GM18499 (cell line): ENCODE results near the gene FRAS1.

Experiments used
- ATAC-seq: cut with Tn5 transposase; IDR thresholded peaks from one replicate; pipeline ENCODE4 v1.9.1; 2021; ENCODE audit warnings: moderate number of reproducible peaks; ENCODE audit not compliant: insufficient read depth, unreplicated experiment

Gene FRAS1

DNA sequence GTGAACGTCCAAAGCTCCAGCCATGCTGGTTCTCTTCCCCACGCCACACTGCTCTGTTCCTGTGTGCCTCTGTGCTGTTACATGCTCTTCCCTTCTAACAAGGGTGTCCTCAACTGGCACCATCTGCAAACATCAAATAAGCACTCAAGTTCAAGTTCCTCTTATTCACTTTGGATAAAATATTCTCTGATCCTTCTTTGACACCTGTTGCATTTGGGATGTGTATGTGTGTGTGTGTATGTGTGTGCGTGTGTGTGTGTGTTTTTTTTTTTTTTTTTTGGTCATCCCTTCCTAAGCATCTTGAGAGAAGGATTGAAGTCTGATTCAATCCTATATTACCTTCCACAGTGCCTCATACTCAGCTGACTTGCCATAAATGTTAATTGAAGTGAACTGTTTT lies 290.4 kb downstream of the FRAS1 start:
- no peak for ATAC-seq

DNA sequence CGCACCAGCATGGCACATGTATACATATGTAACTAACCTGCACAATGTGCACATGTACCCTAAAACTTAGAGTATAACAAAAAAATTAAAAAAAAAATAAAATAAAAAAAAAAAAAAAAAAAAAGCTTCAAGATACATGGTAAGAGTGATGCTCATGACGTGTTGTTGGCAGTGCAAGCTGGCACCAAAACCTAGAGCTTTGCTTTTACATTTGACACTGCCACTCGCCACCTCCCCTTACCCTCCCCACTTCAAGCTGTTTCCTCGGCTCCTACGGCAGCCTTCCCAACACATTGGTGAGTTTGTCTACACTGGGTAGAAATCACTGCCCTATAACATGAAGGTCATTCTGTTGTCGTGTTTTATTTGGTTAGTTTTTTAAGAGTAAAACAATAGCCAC lies 296.8 kb downstream of the FRAS1 start:
- ATAC-seq, result no peak

DNA sequence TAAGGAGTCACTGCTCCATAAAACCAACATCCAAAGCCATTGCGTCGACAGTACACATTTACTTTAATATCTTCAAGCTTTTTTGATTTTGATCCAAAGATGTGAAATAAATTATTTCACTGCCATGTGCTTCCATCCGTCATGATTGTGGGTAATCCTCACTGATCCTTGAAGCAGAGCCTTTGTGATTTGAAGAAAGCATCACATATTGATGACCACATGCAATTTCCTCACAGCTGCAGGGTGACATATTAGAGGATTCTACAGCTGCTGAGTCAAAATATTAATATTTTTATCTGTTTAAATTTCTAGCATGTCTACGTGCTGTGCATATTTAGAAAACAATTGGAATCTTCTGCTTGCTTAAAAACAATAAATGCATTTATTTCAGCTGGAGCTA lies 297.7 kb downstream of the FRAS1 start:
- no peak for ATAC-seq

DNA sequence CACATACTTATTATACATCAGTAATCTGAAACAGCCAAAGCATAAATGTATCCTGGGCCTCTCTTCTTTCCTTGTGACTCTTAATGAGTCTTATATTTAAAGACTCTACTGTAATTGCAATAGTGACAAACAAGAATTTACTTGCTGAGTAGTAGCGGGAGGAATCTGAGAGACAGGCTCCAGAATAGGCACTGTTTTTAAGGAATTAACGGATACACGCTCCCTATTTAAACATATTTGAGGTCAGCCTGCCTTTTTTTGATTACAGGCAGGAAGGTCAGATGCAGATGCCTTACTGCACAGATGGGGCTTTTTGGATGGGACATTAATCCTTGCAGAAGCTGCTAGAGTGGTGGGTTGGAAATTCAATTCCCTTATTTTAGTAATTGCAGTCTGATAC lies 298.2 kb downstream of the FRAS1 start:
- no peak for ATAC-seq

DNA sequence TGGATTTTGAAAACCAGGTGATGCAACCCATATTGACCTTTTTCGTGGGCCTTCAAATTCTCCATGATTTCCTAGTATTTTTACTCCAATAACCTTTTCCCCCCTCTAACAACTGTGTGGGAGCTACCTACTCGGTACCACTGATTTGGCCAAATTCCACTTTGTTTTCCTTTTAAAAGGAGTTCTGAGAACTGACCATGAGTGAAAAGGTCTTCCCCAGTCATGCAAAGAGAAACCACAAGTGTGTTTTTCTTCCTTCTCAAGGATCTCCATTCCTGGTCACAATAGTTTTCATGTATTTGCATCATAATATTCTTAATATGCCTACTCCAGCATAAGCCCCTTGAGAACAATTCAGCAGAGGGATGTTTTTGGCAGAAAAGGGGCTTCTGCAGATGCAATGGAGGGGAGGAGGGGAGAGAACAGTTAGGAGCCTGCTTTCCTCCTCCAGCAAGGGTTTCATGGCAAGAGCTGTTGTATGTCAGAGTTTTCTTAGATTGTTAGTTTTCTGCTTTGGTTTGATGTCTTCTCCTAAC lies 299.2 kb downstream of the FRAS1 start:
- ATAC-seq, result no peak

DNA sequence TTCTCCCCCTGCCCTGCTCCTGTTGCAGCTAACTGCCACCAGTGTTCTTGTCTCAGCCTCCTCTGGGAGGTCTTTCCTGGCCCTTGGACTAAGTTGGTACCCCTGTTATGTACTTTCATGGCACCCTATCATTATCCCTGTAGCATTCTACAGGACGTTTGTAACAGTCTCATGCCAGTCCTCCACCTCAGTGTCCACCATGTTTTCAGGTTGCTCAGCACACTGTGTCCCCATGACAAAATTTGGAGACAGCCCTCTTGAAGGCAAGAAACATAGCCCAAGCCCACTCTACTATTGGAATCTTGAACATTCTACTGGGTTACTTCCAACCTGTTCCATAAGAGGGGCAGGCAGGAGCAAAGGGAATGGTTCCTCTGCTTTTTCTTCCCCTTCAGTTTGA lies 300.0 kb downstream of the FRAS1 start:
- no peak for ATAC-seq

DNA sequence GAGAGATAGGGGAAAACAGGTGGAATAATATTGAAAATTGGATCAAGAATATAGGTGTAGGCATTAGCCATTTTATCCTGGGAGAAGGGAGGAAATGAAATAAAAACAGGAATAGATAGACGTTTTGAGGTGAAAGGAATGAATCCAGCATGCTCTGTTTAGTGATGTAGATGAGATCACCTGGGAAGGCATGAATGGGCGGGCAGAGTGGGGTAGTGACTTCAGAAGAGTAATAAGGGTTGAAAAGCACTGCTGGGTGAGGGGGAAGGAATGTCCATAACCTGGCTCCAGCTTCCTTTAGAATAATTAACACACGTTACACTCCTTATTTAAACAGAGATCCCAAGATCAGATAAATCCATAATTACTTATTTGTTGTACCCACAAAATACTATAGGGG lies 303.3 kb downstream of the FRAS1 start:
- ATAC-seq, result no peak

DNA sequence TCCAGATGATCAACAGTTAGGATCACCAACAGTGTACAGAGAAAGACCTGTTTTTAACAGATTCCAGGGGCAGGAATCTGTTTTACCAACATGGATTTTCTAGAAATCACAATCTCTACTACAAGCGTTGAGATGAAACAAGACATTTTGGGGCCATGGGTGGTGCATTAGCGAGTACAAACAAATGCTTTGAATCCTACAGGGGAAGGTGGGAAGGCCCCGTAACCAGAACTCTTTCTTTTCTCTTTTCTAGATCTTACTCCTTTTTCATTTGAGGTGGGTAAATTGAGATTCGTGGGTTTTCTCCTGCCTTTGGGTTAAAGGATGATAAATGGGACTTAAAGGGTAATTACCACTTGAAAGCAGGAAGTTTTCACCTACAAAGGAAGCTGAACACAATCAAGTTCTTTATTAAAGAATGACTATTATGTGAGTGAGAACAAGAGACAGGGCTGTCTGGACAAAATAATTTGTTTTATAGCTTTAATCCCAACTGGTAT lies 304.5 kb downstream of the FRAS1 start:
- ATAC-seq, result no peak

DNA sequence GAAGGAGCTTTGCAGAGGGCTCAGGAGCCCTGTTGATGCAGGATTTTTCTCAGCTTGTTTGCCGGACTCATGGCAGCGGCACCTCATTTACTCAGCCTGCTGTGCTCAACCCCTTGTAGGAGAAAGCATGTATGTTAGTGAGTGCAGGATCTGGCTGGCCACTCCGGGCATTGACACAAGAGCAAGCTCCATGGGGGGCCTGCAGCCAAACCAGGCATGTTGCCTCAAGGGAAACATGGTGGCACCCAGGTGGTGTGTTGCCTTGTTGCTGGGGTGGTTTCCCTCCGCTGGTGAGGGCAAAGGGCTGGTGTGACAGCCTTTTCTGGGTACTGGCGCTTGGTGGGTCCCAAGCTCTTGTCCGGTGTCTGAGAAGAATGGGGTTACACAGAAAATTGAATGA lies 305.2 kb downstream of the FRAS1 start:
- no peak for ATAC-seq

DNA sequence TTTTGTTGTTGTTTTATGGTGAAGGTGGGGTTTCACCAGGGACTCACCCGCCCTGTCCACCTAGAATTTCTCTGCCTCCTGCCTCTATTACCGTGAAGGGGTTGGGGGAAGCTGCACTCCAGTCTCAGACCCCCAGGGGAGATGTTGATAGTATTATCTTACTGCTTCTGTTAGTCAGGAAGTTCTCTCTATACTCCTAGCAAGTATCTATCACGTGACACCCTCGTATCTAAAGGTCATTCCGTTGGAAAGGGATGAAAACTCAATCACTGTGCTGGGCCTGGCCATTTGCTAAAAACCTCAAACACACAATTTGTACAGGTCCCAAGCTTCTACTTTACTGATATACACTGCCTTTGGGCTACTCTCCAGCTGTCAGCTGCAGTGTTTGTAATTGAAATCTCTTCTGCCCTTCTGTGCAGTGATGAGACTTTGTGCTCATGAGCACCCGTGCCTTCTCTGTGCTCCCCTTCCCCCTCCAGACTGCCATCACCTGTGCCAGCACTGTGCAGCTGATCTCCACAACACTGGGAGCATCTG lies 306.0 kb downstream of the FRAS1 start:
- no peak for ATAC-seq

DNA sequence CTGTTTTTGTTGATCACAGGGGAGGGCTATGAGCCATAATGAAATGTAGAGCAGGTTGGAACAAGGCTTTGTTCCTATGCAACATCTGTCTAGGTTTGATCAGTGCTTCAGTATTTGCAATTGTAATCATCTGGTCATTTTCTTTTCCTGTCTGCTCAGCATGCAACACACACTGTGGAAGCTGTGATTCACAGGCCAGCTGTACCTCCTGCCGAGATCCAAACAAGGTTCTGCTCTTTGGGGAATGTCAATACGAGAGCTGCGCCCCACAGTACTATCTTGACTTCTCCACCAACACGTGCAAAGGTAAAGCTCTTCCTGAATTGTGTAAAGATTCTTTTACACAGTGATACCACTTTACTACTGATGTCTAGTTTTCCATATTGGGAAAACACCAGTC lies 312.6 kb downstream of the FRAS1 start:
- no peak for ATAC-seq

DNA sequence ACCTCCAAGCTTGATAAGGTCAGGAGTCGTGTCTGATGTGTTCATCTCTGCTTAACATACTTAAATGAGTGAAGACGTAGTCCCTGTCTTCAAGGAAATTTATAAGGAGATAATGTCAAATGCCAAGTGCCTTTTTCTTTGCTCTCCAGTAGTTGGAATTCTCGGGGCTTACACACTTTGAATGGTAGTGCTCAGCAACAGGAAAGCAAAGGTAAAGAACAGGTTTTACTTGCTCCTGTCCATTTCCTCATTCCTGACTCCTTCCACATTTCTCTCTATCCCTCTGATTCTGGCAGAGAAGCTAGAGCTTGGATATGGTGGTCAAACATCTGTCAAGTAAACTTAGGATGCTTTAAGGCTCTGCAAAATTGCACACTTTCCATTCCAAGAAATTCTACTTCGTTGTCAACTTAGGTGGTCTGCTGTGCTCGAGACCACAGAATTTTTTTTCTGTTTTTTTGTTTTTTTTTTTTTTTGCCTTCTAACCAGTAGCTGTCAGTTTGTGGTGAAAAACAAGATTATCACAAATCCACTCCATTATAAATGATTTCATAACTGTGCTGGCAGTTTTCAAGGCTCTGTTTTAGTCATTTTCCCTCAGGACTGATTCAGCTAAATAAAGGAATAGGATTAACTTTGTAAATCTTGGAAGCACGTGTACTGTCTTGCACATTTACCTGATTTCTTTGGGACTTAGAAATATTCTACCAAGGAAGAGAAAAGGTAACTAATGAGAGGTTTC lies 313.7 kb downstream of the FRAS1 start:
- no peak for ATAC-seq

DNA sequence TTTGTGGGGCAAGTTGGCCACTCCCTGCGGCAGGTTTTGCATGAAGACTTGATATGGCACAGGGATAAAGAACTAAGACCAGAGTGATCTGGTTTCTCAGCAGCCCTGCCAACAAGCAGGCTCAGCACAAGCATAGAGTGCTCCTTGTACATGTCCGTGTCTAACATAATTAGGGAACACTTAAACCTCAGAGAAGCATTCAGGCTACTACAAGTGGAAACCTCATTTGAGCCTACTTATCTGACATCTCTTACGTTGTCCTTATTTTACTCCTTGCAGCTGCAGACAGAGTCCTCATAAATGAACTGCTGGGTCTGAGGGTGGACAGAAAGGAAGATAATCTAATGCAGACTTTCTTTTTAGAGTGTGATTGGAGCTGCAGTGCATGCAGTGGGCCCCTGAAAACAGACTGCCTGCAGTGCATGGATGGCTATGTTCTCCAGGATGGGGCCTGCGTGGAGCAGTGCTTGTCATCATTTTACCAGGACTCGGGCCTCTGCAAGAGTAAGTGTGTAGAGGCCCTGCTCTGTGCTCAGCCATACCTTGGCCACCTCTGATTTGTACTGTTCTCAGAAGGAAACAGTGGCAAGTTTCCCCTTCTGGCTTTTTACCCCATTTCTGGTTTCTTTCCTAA lies 315.3 kb downstream of the FRAS1 start:
- no peak for ATAC-seq

DNA sequence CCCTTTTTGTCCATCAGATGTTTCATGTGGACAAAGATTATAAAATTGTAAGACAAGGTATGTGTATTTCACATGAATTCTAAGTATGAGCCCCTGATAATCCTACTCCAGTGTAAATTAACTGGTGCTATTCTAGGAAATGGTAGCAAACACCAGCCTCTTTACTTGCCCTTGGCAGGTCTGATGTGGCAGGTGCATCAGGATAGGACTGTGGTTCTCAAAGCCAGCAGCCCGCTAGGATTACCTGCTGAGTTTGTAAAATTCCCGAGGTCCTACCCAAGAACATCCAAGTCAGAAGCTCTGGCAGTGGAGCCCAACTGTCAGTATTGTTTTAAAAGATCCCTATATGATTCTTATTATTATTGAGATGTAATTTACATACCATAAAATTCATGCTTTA lies 320.4 kb downstream of the FRAS1 start:
- ATAC-seq, result no peak

DNA sequence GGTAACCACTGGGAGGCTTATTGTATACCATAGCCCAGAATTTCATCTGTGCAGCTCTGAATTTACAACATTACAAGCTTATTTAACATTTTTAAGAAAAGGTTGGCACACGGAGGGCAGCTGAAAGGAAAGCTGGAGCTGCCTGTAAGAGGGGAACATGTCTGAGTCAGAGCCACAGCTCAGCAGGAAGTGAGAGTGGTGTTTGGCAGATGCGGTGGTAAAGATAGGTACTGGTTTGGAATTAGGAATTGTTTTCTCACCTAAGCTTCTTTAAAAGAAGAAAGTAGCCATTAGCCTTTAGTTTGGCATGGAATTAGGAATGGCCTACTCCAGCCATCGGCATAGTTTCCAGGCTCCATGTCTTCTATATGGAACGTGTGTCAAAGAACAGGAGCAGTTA lies 321.9 kb downstream of the FRAS1 start:
- ATAC-seq, result no peak

DNA sequence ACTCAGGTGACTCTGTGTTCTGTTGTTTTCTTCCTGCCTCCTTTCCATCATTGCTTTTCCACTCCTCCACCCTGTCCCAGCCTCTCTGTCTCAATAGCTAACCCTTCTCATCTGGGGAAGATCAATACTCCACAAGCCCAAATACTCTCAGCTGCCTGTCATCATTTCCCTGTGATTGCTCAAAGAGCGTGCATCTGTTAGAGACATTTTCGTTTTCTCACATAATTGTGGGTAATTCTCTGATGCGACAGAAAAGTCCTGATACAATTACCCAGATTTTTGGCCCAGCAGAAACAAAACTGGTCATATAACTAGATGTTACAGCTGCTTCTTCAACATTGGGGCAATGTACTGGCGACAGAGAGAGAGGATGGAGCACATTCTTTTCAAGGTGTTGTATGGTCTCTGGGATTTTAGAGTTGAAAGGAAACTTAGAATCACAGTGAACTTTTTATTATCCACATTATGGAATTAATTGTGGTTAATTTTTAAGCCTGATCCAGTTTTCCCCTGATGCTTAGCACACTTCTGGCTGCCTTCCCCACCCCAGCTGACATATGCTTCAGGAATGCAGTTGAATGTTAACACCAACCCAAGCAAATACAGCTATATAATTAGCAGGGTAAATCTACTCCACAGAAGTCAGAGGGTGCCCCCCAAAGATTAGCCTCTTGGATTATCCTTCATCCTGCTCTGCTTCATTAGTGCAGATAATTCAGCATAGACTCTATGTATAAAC lies 323.0 kb downstream of the FRAS1 start:
- ATAC-seq, result no peak

DNA sequence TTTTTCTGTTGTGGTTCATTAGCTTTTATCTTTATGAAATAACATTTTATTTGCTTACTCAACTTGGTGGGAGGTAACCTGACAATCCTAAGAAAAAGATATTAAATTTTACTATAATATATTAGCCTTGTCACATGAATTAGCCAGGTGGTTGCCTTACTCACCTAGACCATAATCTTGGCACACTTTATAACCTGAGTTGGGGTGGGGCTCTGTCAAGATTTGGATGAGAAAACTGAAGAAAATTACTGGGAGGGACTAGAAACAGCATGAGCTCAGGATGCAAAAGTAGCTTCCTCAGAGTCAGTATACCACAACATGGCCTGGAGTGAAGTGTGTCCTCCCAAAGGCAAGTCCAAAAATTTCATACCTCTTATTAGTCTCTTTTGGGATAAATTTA lies 329.6 kb downstream of the FRAS1 start:
- ATAC-seq, result no peak

DNA sequence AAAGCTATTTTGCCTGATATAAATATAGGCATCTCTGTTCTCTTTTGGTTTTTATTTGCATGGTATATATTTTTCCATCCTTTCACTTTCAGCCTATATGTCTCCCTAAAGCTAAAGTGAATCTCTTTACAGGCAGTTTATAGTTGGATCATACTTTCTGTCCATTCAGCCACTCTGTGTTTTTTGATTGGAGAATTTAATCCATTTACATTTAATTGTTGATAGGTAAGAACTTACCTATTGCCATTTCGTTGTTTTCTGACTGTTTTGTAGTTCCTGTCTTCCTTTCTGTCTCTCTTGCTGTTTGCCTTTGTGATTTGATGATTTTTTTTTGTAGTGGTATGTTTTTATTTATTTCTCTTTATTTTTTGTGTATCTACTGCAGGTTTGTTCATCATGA lies 338.5 kb downstream of the FRAS1 start:
- no peak for ATAC-seq

DNA sequence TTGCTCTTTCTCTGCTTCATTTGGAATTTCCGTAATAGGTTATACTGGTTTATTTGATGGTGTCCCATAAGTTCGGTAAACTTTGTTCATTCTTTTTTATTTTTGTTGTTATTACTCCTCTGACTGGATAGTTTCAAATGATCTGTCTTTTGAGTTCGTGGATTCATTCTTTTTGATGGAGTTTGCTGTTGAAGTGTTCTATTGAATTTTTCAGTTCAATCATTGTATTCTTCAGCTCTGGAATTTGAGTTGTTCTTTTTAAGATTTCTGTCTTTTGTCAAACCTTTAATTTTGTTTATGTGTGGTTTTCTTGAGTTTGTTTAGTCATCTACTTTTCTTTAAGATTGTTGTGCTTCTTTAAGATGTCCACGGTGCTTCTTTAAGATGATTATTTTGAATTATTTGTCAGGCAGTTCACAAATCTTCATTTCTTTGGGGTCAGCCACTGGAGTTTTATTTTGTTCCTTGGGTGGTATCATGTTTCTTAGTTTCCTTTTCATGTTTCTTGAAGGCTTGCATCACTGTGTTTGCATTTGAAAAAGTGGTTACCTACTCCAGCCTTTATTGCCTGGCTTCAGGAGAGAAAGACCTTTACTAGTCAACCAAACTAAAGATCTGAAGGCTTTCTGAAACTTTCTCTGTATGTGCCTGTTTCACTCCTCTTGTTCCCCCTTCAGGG lies 339.6 kb downstream of the FRAS1 start:
- ATAC-seq, result no peak

DNA sequence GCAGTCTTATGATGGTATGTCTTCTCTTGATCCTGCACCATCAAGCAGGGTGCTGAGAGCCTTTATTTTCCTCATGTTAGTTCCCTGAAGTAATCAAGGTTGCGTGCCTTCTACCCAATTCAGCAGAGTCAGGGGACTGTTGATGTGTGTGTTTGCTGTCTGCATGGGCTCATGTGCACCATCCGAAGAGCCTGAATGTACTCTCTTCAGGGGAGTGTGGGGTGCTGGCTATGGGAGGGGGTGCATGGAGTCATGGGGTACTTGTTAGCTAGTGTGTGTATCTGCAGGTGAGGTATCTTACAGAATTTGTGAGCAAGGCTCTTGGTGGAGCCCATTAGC lies 340.1 kb downstream of the FRAS1 start:
- ATAC-seq, result no peak
